Gastroesophageal sphincter (tissue), 4 donors: ENCODE measurements around the gene SOX13. TPM values are rescaled to one million over a fixed set of nuclear protein-coding genes. Genes with fewer than 3 reads are reported as not detected.

Experiments used
- ATAC-seq: fragments of 150-250 bp; one replicate; pipeline ENCODE4 v1.9.1; 2016; ENCODE audit warnings: mild to moderate bottlenecking, moderate library complexity
- H3K27ac ChIP-seq, 4 donors: fragments of 200-600 bp; sonication (generic) in 3 of 4; 1 replicate in 3 of 4; 2 replicates in 1 of 4; pipeline ENCODE4 v1.5.1; 2016 to 2019
- H3K27me3 ChIP-seq: fragments of 200-600 bp; sonication (generic); one replicate; pipeline ENCODE4 v1.5.1; 2019
- H3K36me3 ChIP-seq, 2 donors: fragments of 200-600 bp; sonication (generic); one replicate each; pipeline ENCODE4 v1.5.1; 2019; ENCODE audit warnings: control low read depth in 1 of 2
- H3K4me1 ChIP-seq, 3 donors: fragments of 200-600 bp; sonication (generic); 1 replicate in 2 of 3; 2 replicates in 1 of 3; pipeline ENCODE4 v1.5.1; 2016 to 2019; ENCODE audit warnings: control low read depth in 2 of 3
- H3K4me3 ChIP-seq, 2 donors: fragments of 200-600 bp; sonication (generic); one replicate each; pipeline ENCODE4 v1.5.1; 2019; ENCODE audit warnings: mild to moderate bottlenecking in 1 of 2, moderate library complexity in 1 of 2
- H3K9me3 ChIP-seq, 3 donors: fragments of 200-600 bp; sonication (generic); one replicate each; pipeline ENCODE4 v1.5.1; 2017 to 2019; ENCODE audit warnings: control low read depth in 2 of 3
- CTCF ChIP-seq, 4 experiments: fragments of 200-600 bp in 2 of 4; fragments of 450-650 bp in 2 of 4; sonication (generic) in 1 of 4; IDR thresholded peaks; one replicate each; pipeline ENCODE4 v1.5.1; 2017 to 2019; ENCODE audit warnings: antibody characterized with exemption in 4 of 4, mild to moderate bottlenecking in 2 of 4, moderate library complexity in 2 of 4
- EP300 ChIP-seq: sonication (generic); formaldehyde crosslinking; IDR thresholded peaks from one replicate; pipeline ENCODE4 v1.6.1; 2017; ENCODE audit warnings: antibody characterized with exemption, mild to moderate bottlenecking
- POLR2A ChIP-seq, 2 donors: fragments of 450-650 bp; IDR thresholded peaks; one replicate each; pipeline ENCODE4 v1.6.1; 2017; ENCODE audit warnings: antibody characterized with exemption in 2 of 2, mild to moderate bottlenecking in 2 of 2, moderate library complexity in 1 of 2
- POLR2AphosphoS5 ChIP-seq: sonication (generic); formaldehyde crosslinking; IDR thresholded peaks from one replicate; pipeline ENCODE4 v1.6.1; 2017; ENCODE audit warnings: antibody characterized with exemption
- WGBS, 2 donors: methylation state at CpG; one replicate each; pipeline ENCODE4 v1.1.5; 2018; ENCODE audit warnings: low coverage in 1 of 2; 5-methylcytosine and 5-hydroxymethylcytosine counted together
- total RNA-seq, 4 donors: library from RNA; depleted of rRNA; stranded (reverse); fragments of >200 nt; gene quantifications; one replicate each; pipeline ENCODE4 v1.1.0, GENCODE V29; 2016

The SOX13 gene
- total RNA-seq, 4 donors from 2014 or later = 15.3 to 20.4 (median 17.3) TPM

- Histone ChIP-seq H3K27me3 (peaks cover 22% of the 10 kb centered on the region), H3K4me3 (no peak overlapping the region), H3K9me3 (no peaks in the 10 kb centered on the region), H3K27ac (peak overlapping the region in 3 of 4 donors; percentile 63 to 82 (median 70)), H3K4me1 (peaks cover 0 to 100% (median 45%) of the 10 kb centered on the region in 3 donors), H3K36me3 (no peaks in the 10 kb centered on the region)
- 83 to 95% methylated on average over 2 of the region's 7 CpGs for WGBS, 2 donors
- no peak for TF ChIP-seq EP300
- TF ChIP-seq POLR2A (IDR thresholded peaks at IDR 0.05) = no peak
- TF ChIP-seq POLR2AphosphoS5 = no peak
- TF ChIP-seq CTCF (IDR thresholded peaks at IDR 0.05) = no peak
- ATAC-seq = no peak
Measured at GRCh38 chr1:204083491-204083890, 10.6 kb downstream of the SOX13 start.

DNA sequence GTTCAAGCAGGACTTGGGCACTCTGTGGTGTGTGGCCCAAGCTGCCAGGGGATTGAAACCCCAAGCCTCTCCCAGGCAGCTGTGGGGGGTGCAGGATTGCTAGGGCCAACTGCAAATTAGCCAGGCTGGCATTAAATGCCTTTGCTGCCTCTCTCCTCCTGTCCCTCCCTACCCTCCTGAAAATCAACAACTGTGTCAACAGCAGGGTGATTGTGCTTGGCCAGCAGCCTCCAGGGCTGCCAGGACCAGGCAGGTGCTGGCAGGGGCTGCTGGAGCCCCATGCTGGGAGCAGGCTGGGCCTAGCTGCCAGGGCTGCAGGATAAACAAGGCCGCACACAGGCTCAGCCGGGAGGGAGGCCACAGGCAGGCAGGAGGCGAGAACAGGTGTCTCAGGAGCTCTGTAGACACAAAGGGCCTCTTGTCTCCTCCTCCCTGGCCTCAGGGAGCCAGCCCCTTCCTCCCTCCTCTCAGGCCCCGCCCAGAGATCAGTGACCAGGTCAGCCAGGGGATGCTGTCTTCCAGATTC, 11.4 kb downstream of the SOX13 start:
- Histone ChIP-seq H3K4me1 (peaks cover 0 to 98% (median 49%) of the 10 kb centered on the region in 3 donors), H3K36me3 (no peaks in the 10 kb centered on the region), H3K27me3 (peaks cover 17% of the 10 kb centered on the region), H3K27ac (peak overlapping the region in 3 of 4 donors; percentile 62 to 82 (median 70)), H3K4me3 (no peak overlapping the region), H3K9me3 (no peaks in the 10 kb centered on the region)
- WGBS, 2 donors = no CpG with 5 or more reads among the region's 4 CpGs
- no peak for ATAC-seq
- no peak for TF ChIP-seq POLR2A (IDR thresholded peaks at IDR 0.05)
- no peak for TF ChIP-seq CTCF (IDR thresholded peaks at IDR 0.05)

DNA sequence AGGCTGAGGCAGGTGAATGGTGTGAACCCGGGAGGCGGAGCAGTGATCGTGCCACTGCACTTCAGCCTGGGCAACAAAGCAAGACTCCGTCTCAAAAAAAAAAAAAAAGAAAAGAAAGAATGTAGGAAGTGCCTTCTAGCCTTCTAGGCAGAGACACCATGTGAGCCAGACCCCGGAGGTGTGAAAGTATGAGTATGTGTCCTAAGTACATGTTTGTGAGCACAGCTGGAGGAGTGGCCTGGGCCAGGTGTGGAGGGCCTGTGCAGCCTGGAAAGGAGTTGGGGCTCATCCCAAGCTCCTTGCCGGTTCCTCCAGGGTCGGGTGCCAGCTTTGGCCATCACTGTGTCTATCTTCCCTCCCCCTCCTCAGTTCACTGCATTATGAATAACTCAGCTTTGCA, 13.0 kb downstream of the SOX13 start:
- peaks cover 7% of the 10 kb centered on the region for H3K27me3 ChIP-seq
- no peak for ATAC-seq
- no peaks in the 10 kb centered on the region for H3K9me3 ChIP-seq
- TF ChIP-seq CTCF (IDR thresholded peaks at IDR 0.05) = no peak
- TF ChIP-seq POLR2A (IDR thresholded peaks at IDR 0.05) = no peak
- TF ChIP-seq POLR2AphosphoS5 = no peak
- TF ChIP-seq EP300 = no peak
- 82 to 92% methylated on average over 2 to 7 of the region's 7 CpGs for WGBS, 2 donors
- no peak overlapping the region for H3K4me3 ChIP-seq
- H3K4me1 ChIP-seq = peaks cover 0 to 98% (median 46%) of the 10 kb centered on the region in 3 donors
- peak overlapping the region in 2 of 4 donors; percentile 82 for H3K27ac ChIP-seq
- H3K36me3 ChIP-seq = no peaks in the 10 kb centered on the region

- WGBS, 2 donors = 73% methylated on average over 7 of the region's 8 CpGs; no CpG with 5 or more reads in 1 of the 2 donors
- peaks cover 0 to 98% (median 35%) of the 10 kb centered on the region in 3 donors for H3K4me1 ChIP-seq
- no peak overlapping the region for H3K4me3 ChIP-seq
Measured at GRCh38 chr1:204087181-204087892, 14.4 kb downstream of the SOX13 start.

More at GRCh38 chr1:204087181-204087892, 14.4 kb downstream of the SOX13 start:
- H3K9me3 ChIP-seq = no peaks in the 10 kb centered on the region
- peak overlapping the region in 3 of 4 donors; percentile 76 to 82 (median 82) for H3K27ac ChIP-seq
- no peak for TF ChIP-seq CTCF (IDR thresholded peaks at IDR 0.05)
- no peak for TF ChIP-seq POLR2AphosphoS5
- H3K36me3 ChIP-seq = no peaks in the 10 kb centered on the region
- H3K27me3 ChIP-seq = no peaks in the 10 kb centered on the region
- no peak for ATAC-seq
